Keratinocyte (primary cell): ENCODE measurements around the gene CIDEB. TPM values are rescaled to one million over a fixed set of nuclear protein-coding genes. Genes with fewer than 3 reads are reported as not detected.

Experiments used
- DNase-seq: peaks from one replicate; pipeline ENCODE4 v3.0.0-alpha.2; 2011; ENCODE audit warnings: low read depth, missing footprints, low spot score
- FAIRE-seq: peaks from 2 replicates; lab custom pipeline; 2011; peaks lifted over from hg19 to GRCh38; lab: Jason Lieb, UNC
- H2AFZ ChIP-seq: 2 replicates; pipeline ENCODE4 v1.6.0; 2012; ENCODE audit warnings: low read length, control low read depth, inconsistent platforms; ENCODE audit not compliant: control insufficient read depth
- H3K27ac ChIP-seq: 2 replicates; pipeline ENCODE4 v1.5.1; 2011; ENCODE audit warnings: low read length; ENCODE audit not compliant: control insufficient read depth, insufficient read depth
- H3K27me3 ChIP-seq: 3 replicates; pipeline ENCODE4 v1.6.0; 2011; ENCODE audit warnings: low read length; ENCODE audit not compliant: control insufficient read depth, insufficient read depth; ENCODE audit errors: extremely low read depth
- H3K36me3 ChIP-seq, 2 experiments: 2 replicates in 1 of 2; 3 replicates in 1 of 2; pipeline ENCODE4 v1.5.1; 2011; ENCODE audit warnings: low read length in 2 of 2, mild to moderate bottlenecking in 1 of 2; ENCODE audit not compliant: control insufficient read depth in 2 of 2, insufficient read depth in 2 of 2; ENCODE audit errors: extremely low read depth in 1 of 2
- H3K4me1 ChIP-seq: 3 replicates; pipeline ENCODE4 v1.5.1; 2011; ENCODE audit warnings: low read length; ENCODE audit not compliant: control insufficient read depth, insufficient read depth; ENCODE audit errors: extremely low read depth
- H3K4me2 ChIP-seq: 3 replicates; pipeline ENCODE4 v1.6.0; 2011; ENCODE audit warnings: low read depth, low read length; ENCODE audit not compliant: control insufficient read depth, insufficient read depth; ENCODE audit errors: extremely low read depth
- H3K4me3 ChIP-seq, 3 experiments: fragments of 200-600 bp in 1 of 3; sonication (generic) in 1 of 3; 2 replicates in 2 of 3; 3 replicates in 1 of 3; pipeline ENCODE4 v1.5.1; 2011 to 2016; ENCODE audit warnings: low read length in 3 of 3, mild to moderate bottlenecking in 3 of 3, control low read depth in 2 of 3, inconsistent platforms in 1 of 3, low read depth in 1 of 3, mixed read lengths in 1 of 3, mixed run types in 1 of 3, moderate library complexity in 1 of 3; ENCODE audit not compliant: control insufficient read depth in 2 of 3, insufficient read depth in 2 of 3; ENCODE audit errors: extremely low read depth in 1 of 3
- H3K79me2 ChIP-seq: 2 replicates; pipeline ENCODE4 v1.6.0; 2012; ENCODE audit warnings: low read length; ENCODE audit not compliant: control insufficient read depth, insufficient read depth
- H3K9ac ChIP-seq: 3 replicates; pipeline ENCODE4 v1.6.0; 2011; ENCODE audit warnings: low read length; ENCODE audit not compliant: control insufficient read depth, insufficient read depth; ENCODE audit errors: extremely low read depth
- H3K9me1 ChIP-seq: 3 replicates; pipeline ENCODE4 v1.6.0; 2011; ENCODE audit warnings: low read length; ENCODE audit not compliant: control insufficient read depth, insufficient read depth; ENCODE audit errors: extremely low read depth
- H3K9me3 ChIP-seq: 2 replicates; pipeline ENCODE4 v1.5.1; 2012; ENCODE audit warnings: low read depth, low read length; ENCODE audit not compliant: control insufficient read depth
- H4K20me1 ChIP-seq: 3 replicates; pipeline ENCODE4 v1.6.0; 2011; ENCODE audit warnings: low read length; ENCODE audit not compliant: control insufficient read depth, insufficient read depth; ENCODE audit errors: extremely low read depth
- EZH2 ChIP-seq: IDR thresholded peaks from one replicate; pipeline ENCODE4 v1.6.1; 2012; ENCODE audit warnings: inconsistent platforms, mild to moderate bottlenecking, low read length, moderate library complexity
- dilution Hi-C: fragments of 300-500 bp; cut with MboI; formaldehyde crosslinking; loops from one replicate; pipeline ENCODE4 v1.7.0; 2020; ENCODE audit warnings: low sequenced_read_pairs; ENCODE audit not compliant: extremely low pct_ligation_motif_present
- polyA plus RNA-seq, 5 experiments: library from polyadenylated mRNA; depleted of rRNA in 3 of 5; stranded (reverse) in 3 of 5; stranded (forward) in 1 of 5; unstranded in 1 of 5; fragments of >200 nt; gene quantifications; 1 replicate in 1 of 5; 2 replicates in 3 of 5; 3 replicates in 1 of 5; pipeline versions ENCODE4 v1.2.1 to v1.2.3, GENCODE V29; 2011 to 2012; ENCODE audit warnings: missing spikeins in 2 of 5, low read depth in 1 of 5, low replicate concordance in 1 of 5
- TF ChIP-seq, protein P1 (sequence below), 3 experiments: IDR thresholded peaks in 1 of 3; conservative IDR thresholded peaks in 1 of 3; optimal IDR thresholded peaks in 1 of 3; 2 replicates in 2 of 3; 3 replicates in 1 of 3; pipeline versions ENCODE3 to v1.5.1; 2011; ENCODE audit warnings: low read length in 3 of 3, mild to moderate bottlenecking in 3 of 3, moderate library complexity in 2 of 3, control low read depth in 1 of 3, inconsistent platforms in 1 of 3; ENCODE audit not compliant: insufficient read depth in 2 of 3; ENCODE audit errors: extremely low read depth in 1 of 3

CIDEB gene
- polyA plus RNA-seq, 1 donor (not counting 4 experiments of a cell fraction or from before 2014, with no cell fraction given) = 3.7 TPM

DNA sequence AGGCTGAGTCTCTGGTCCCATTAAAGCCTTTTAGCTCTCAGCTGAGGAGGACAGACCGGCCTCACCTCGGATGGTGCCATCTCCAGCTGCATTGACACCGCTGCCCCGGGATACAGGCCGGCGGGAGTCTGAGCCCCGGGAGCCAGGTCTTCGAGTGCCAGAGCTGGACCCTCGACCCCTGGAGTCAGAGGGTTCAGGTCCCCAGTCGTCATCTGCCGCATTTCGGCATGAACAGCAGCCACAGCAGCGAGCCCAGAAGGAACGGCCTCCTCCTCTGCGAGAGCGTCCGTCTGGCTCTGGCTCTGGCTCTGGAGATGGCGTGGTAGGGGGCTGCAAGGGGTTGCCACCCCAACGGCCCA lies 45.8 kb downstream of the CIDEB start:
- Histone ChIP-seq H3K9me1 (no peaks in the 10 kb centered on the region), H3K9ac (no peak overlapping the region), H3K9me3 (no peaks in the 10 kb centered on the region), H3K79me2 (no peaks in the 10 kb centered on the region), H3K27ac (no peak overlapping the region), H4K20me1 (no peaks in the 10 kb centered on the region), H3K36me3 (peaks cover 10 to 12% of the 10 kb centered on the region in 2 experiments), H3K4me3 (no peak overlapping the region), H3K4me1 (peaks cover 33% of the 10 kb centered on the region), H2AFZ (no peak overlapping the region), H3K4me2 (no peak overlapping the region), H3K27me3 (no peaks in the 10 kb centered on the region)
- no peak for DNase-seq
- dilution Hi-C loops = no loop called here
- no peak for TF ChIP-seq EZH2
- no peak for FAIRE-seq

DNA sequence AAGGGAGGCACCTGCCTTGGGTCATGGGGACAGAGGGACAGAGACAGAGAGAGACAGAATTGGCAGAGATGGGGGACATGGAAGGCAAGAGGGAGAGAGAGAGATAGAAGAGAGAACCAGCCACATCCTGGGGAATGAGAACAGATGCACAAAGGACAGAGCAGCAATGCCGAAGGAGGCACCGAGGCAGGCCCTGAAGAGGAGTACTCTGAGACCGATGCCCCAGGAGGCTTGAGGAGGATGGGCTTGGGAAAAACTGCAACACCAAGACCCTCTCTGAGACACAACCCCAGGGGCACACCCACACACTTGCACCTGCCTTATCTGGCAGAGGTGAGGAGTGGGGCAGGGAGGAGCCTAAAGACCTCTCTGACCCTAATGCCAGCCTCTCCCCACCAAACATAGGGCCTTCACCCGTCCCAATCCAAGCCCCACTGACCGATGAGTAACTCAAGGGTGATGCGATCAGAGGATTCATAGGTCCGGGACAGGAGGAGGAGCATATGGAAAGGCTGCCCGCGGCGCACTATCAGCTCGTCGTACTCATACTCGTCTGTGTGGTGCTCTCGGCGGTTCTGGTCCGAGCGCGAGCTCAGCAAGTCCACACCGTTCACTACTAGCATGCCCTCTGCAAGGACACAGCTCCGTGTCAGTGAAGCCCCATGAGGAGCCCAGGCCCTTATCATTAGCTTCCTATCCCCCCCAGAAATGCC lies 46.4 kb downstream of the CIDEB start:
- Histone ChIP-seq H3K9ac (no peak overlapping the region), H3K4me2 (no peak overlapping the region), H3K9me1 (no peaks in the 10 kb centered on the region), H3K27me3 (no peaks in the 10 kb centered on the region), H2AFZ (no peak overlapping the region), H3K27ac (no peak overlapping the region), H3K79me2 (no peaks in the 10 kb centered on the region), H3K4me1 (peaks cover 33% of the 10 kb centered on the region), H3K9me3 (no peaks in the 10 kb centered on the region), H3K36me3 (peaks cover 5 to 11% of the 10 kb centered on the region in 2 experiments), H3K4me3 (no peak overlapping the region), H4K20me1 (no peaks in the 10 kb centered on the region)
- FAIRE-seq (no peak), DNase-seq (no peak)
- dilution Hi-C loops = no loop called here
- no peak for TF ChIP-seq EZH2
- TF ChIP-seq, protein P1, sequence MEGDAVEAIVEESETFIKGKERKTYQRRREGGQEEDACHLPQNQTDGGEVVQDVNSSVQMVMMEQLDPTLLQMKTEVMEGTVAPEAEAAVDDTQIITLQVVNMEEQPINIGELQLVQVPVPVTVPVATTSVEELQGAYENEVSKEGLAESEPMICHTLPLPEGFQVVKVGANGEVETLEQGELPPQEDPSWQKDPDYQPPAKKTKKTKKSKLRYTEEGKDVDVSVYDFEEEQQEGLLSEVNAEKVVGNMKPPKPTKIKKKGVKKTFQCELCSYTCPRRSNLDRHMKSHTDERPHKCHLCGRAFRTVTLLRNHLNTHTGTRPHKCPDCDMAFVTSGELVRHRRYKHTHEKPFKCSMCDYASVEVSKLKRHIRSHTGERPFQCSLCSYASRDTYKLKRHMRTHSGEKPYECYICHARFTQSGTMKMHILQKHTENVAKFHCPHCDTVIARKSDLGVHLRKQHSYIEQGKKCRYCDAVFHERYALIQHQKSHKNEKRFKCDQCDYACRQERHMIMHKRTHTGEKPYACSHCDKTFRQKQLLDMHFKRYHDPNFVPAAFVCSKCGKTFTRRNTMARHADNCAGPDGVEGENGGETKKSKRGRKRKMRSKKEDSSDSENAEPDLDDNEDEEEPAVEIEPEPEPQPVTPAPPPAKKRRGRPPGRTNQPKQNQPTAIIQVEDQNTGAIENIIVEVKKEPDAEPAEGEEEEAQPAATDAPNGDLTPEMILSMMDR (optimal IDR thresholded peaks at IDR 0.05 in 1 of 3, IDR thresholded peaks at IDR 0.05 in 1 of 3, conservative IDR thresholded peaks at IDR 0.05 in 1 of 3; ENCODE audit: extremely low read depth in 1 of 3, insufficient read depth in 2 of 3, low read length in 3 of 3) = no peak

DNA sequence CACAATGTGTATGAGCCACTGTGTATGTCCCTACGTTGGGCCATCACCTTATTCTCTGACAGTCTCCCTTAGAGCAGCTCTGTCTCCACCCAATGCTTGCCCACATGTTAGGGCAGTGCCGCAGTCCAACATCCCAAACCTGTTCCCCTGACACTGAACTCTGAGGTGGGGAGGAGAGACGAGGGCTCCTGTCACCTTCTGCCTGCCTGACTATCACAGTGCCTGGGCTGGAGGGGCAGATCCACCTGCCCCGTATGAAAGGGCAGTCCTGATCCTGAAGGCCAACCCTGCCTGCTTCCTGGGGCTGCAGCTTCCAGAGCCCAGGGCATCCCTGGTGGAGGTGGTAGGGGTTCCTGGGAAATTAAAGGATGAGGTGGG lies 47.0 kb downstream of the CIDEB start:
- Histone ChIP-seq H2AFZ (no peak overlapping the region), H3K9me3 (no peaks in the 10 kb centered on the region), H3K9me1 (no peaks in the 10 kb centered on the region), H3K27me3 (no peaks in the 10 kb centered on the region), H3K4me1 (peaks cover 33% of the 10 kb centered on the region), H3K27ac (no peak overlapping the region), H3K36me3 (peaks cover 6 to 10% of the 10 kb centered on the region in 2 experiments), H3K79me2 (no peaks in the 10 kb centered on the region), H4K20me1 (no peaks in the 10 kb centered on the region), H3K4me3 (no peak overlapping the region), H3K4me2 (no peak overlapping the region), H3K9ac (no peak overlapping the region)
- dilution Hi-C loops = no loop called here
- DNase-seq (no peak), FAIRE-seq (no peak)
- TF ChIP-seq, protein P1 (optimal IDR thresholded peaks at IDR 0.05 in 1 of 3, IDR thresholded peaks at IDR 0.05 in 1 of 3, conservative IDR thresholded peaks at IDR 0.05 in 1 of 3; ENCODE audit: extremely low read depth in 1 of 3, insufficient read depth in 2 of 3, low read length in 3 of 3) = no peak
- TF ChIP-seq EZH2 = no peak
